Measurements from ENCODE around the gene CASQ2.

Gene CASQ2

GRCh38 chr1:115768549-115768948 is at the start of gene CASQ2:
Gene CASQ2 (minus strand): TSS chr1:115768714. CDS start chr1:115768541, 173 bp downstream.
- FAIRE-seq (no peak), DNase-seq (ENCODE audit: low spot score) (no peak)

GRCh38 chr1:115815694-115816093 is 47.2 kb upstream of the CASQ2 start:
- FAIRE-seq: no peak
- DNase-seq (ENCODE audit: low spot score): no peak

- FAIRE-seq (no peak), DNase-seq (ENCODE audit: low spot score) (no peak)
These were observed 46.3 kb upstream of the CASQ2 start for GRCh38 chr1:115814685-115815398.

- DNase-seq (ENCODE audit: low spot score) (no peak), FAIRE-seq (no peak)
These were observed 45.2 kb upstream of the CASQ2 start for GRCh38 chr1:115813727-115814126.

GRCh38 chr1:115811140-115811828 is 42.8 kb upstream of the CASQ2 start:
- no peak for FAIRE-seq
- DNase-seq (ENCODE audit: low spot score): no peak

GRCh38 chr1:115810609-115811008 is 42.1 kb upstream of the CASQ2 start:
- no peak for FAIRE-seq
- DNase-seq (ENCODE audit: low spot score): no peak

- DNase-seq (ENCODE audit: low spot score) (no peak), FAIRE-seq (no peak)
These were observed 41.3 kb upstream of the CASQ2 start for GRCh38 chr1:115809847-115810246.

GRCh38 chr1:115809076-115809475 is 40.6 kb upstream of the CASQ2 start:
- DNase-seq (ENCODE audit: low spot score): no peak
- FAIRE-seq: no peak

GRCh38 chr1:115807723-115808122 is 39.2 kb upstream of the CASQ2 start:
- DNase-seq (ENCODE audit: low spot score) (peak; percentile 64), FAIRE-seq (peak; percentile 43)

GRCh38 chr1:115805597-115805996 is 37.1 kb upstream of the CASQ2 start:
- FAIRE-seq (no peak), DNase-seq (ENCODE audit: low spot score) (no peak)

- DNase-seq (ENCODE audit: low spot score): no peak
- FAIRE-seq: no peak
These were observed 33.9 kb upstream of the CASQ2 start for GRCh38 chr1:115802416-115802815.

- DNase-seq (ENCODE audit: low spot score): no peak
- no peak for FAIRE-seq
These were observed 29.0 kb upstream of the CASQ2 start for GRCh38 chr1:115797486-115797885.

GRCh38 chr1:115796897-115797296 is 28.4 kb upstream of the CASQ2 start:
- no peak for DNase-seq (ENCODE audit: low spot score)
- no peak for FAIRE-seq

GRCh38 chr1:115796036-115796435 is 27.5 kb upstream of the CASQ2 start:
- no peak for FAIRE-seq
- DNase-seq (ENCODE audit: low spot score): no peak

- DNase-seq (ENCODE audit: low spot score): no peak
- FAIRE-seq: no peak
These were observed 26.6 kb upstream of the CASQ2 start for GRCh38 chr1:115794976-115795639.

- FAIRE-seq: no peak
- no peak for DNase-seq (ENCODE audit: low spot score)
These were observed 24.6 kb upstream of the CASQ2 start for GRCh38 chr1:115793162-115793561.

GRCh38 chr1:115791816-115792215 is 23.3 kb upstream of the CASQ2 start:
- FAIRE-seq: no peak
- DNase-seq (ENCODE audit: low spot score): no peak

GRCh38 chr1:115790846-115791245 is 22.3 kb upstream of the CASQ2 start:
- DNase-seq (ENCODE audit: low spot score): no peak
- FAIRE-seq: no peak

- DNase-seq (ENCODE audit: low spot score) (no peak), FAIRE-seq (no peak)
These were observed 21.8 kb upstream of the CASQ2 start for GRCh38 chr1:115790356-115790755.

GRCh38 chr1:115783311-115783710 is 14.8 kb upstream of the CASQ2 start:
- FAIRE-seq: no peak
- no peak for DNase-seq (ENCODE audit: low spot score)

GRCh38 chr1:115782571-115783281 is 14.2 kb upstream of the CASQ2 start:
- FAIRE-seq (peak; percentile 70), DNase-seq (ENCODE audit: low spot score) (peak; percentile 61)

GRCh38 chr1:115781851-115782250 is 13.3 kb upstream of the CASQ2 start:
- no peak for DNase-seq (ENCODE audit: low spot score)
- FAIRE-seq: no peak

Measured in RCC 7860 (cell line).